Brain pericyte (primary cell): ENCODE data around the gene RRAS.

ENCODE experiments used
- DNase-seq: peaks from one replicate; pipeline ENCODE4 v3.0.0-alpha.2; 2012; ENCODE audit warnings: low read depth, low spot score

Gene RRAS

DNA sequence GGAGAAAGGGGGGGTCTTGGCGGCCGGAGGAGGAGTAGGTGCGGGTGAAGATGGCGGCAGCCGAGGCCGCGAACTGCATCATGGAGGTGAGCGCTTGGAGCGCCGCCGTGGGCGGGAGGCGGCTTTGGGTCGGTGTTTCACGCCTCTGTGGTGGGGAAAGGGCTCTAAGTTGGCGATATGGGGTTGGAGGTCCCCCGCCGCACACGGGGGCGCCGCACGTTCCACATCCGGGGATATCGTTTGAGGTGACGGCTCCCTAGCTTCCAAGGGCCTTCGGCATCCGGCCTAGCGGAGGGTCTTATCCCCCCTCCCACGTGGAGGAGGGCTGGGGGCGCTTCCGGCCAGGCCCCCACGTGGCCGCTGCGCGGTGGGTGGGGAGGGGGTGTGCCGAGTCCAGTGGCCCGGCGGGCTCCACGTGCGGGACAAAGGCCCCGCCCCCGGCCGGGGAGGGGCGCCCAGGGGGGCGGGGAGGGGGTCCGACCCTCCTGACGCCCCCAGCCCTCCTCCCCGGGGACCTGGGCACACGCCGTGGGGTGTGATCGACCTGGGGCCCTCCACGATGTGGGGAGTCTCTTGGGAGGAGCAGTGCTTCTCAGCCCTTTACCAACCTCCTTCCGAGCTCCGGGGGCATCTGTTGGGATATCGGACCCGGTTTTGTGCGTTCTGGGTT lies 37.4 kb upstream of the RRAS start, which contains the start of gene PRMT1:
PRMT1 (plus strand) TSS at position 41 of the 670 bp plus-strand sequence; CDS start at position 51, 10 bp downstream.
- DNase-seq, result no peak

DNA sequence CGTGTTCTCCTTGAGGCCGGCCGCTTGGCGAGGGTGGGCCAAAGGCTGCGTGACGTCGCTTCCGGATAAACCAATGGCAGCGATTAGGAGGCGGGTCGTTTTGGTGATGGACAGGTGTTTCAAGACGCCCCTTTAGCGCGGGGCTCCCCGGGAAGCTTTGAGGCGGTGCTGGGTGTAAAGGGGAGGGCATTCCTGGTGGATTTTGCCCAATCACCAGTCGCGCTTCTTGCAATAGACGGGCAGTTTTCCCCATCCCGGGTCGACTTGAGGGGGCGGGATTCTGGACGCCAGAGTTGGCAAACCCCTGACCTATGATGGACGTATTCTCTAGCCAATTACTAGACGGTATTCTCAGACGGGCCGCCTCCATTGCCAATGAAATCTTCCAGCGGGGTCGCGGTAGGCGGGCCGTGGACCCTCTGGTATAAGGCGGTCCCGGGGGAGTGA lies 36.9 kb upstream of the RRAS start:
- DNase-seq, result peak; percentile 100

DNA sequence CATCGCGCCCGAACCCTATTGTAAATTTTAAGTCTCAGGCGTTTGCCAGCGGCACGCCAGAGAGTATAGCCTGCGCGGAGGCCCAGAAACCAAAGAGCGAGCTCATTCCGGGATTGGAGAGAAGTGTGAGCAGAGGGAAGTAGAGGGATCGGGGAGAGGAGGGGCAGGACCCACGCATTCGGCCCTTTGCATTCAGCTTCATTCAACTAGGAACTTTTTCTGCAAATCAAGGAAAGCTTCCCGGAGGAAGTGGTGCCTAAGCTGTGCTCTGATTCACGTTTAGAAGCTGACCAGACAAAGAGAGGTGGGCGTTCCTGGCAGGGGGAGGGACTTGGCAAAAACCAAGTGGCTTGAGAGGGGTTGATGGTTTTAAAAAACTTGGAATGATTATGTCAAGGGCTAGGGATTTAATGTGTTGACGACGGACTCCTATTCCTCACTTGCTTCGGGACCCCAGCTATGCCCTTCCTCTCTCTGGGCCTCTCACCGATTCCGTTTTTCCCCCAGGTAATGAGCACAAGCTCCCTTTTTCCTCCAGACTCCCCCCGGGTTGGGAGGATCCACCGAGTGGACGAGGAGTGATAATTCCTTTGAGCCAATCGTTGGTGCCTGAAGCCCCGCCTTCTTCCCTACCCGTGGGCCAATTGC lies 36.3 kb upstream of the RRAS start:
- DNase-seq, result no peak

DNA sequence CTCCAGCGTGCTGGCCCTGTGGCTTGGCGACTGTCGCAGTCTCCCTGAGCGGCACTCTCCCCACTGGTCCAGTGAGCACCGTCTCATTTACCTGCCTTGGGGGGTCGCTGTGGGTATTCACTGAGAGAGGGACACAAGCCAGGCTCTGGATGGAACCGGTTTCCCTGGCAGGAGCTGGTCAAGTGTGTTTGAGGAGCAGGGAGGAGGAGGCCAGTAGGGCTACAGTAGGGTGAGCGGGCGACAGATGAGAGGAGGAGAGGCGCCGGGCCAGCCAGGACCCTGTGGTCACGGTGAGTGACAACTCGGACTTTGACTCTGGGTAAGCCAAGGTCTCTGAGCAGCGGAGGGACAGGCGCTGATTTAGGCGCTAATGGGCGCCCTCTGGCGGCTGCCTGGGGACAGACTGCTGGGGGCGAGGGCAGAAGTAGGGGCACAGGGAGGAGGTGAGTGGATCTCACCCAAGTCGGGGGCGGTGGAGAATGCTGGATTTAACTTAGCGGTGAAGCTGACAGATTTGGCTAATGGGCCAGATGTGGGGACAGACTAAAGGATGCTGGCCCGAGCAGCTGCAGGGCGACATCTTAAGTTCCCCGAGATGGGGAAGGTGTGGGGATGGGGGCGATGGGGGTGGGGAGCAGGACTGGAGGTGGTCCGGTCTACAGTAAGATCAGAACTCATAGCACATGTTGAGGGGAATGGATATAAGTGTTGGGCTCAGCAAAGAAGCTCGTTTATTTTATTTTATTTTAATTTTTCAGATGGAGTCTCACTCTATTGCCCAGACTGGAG lies 32.4 kb upstream of the RRAS start:
- DNase-seq, result no peak

DNA sequence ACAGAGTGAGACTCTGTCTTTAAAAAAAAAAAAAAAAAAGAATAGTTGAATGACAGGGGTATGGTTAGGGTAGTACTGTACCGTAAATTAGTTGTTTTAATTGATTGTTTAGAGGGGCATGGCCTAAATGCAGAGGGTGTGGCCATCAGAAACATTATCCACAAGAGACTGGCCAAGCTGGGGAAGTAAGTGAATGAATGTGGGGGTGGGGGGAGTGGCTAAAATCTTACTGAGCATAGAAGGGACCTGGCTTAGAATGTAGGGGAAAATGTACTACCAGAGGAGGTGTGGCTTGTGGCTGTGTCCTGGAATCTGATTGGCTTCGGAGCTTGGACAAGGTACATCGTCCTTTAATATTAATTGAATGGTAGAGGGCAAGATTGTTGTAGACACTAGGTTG lies 29.6 kb upstream of the RRAS start:
- no peak for DNase-seq

DNA sequence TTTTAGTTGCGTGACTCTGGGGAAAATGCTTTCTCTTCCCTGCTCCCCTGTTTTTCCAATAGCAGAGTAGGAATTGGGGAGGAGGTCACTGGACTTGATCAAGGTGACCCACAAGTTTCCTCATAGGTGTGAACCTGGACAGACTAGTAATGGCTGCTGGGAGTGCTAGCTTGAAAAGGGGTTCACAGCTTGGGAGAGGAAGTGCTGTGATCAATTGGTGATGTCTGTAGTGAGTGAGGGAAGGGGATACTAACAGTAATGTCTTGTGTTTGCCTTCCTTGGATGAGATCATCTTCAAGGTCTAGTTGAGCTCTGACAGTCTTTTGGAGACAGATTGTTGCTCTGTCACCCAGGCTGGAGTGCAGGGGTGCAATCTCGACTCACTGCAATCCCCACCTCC lies 27.5 kb upstream of the RRAS start:
- DNase-seq, result no peak

DNA sequence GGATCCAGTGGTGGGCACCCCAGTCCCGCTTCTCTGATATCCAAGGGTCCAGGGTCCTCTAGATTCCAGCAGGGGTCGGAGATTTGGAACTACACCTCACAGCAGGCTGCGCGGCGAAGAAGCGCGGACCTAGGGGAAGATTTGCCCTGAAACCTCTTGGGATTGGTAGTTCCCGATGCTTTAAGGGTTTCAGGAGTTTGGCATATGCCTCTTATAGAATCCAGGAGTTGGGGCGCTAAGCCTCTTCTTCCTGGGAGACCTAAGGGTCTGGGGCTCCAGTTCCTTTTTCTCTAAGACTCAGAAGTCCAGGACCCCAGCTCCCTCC lies 26.1 kb upstream of the RRAS start:
- DNase-seq, result no peak

DNA sequence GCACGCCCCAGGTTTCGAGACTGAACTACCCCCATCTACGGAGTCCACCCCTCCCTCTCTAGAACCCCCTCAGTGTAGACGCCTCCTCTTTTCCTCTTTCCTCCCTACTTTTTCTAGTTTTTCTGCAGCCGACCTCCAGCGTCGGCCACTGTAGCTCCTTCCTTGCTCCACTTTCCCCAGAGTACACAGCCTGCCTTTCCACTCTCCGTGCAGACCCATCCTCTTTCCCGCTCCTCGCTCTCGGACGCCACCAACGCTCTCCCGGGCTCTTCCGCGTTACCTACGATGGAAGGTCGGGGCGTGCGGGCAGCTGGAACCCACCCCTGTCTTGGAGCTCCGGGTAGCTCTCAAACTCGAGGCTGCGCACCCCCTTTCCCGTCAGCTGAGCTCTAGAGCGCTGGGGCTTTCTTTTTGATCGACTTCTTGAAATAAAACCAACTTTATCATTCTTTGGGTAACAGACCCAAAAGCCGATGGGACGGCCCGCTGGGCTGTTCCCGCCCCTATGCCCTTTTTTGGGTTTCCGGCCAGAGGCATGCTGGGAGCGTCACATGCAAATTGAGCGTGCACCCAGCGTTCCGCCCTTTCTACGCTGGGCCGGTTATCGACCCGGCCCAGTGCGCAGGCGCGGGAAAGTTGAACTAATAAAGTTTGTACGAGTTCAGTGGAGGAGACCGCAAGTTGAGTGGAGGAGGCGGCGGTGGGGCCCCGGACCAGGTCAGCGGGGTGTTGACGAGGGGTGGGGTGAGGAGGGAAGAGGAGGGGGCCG lies 25.6 kb upstream of the RRAS start, which contains the start of the genes BCL2L12 and IRF3:
BCL2L12 (plus strand) TSS at position 583 of the 769 bp plus-strand sequence. CDS start 760 bp downstream, outside the sequence.
IRF3 (minus strand) TSS at position 507 of the 769 bp plus-strand sequence. CDS start 1,019 bp downstream, outside the sequence.
- DNase-seq, result peak; percentile 82

DNA sequence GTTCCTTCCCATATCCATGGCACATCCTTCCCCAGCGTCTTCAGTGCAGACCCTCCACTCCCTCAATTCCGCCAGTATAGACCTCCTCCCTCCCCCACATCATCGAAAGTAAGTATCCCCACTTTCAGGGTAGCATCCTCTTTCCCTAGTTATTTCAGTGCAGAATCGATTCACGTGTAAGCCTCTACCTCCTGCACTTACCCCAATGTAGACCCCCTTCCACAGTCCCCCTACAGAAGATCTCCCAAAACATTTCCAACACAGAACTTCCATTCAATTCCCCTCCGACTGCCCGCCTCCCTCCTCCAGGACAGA lies 25.1 kb upstream of the RRAS start:
- DNase-seq, result no peak

DNA sequence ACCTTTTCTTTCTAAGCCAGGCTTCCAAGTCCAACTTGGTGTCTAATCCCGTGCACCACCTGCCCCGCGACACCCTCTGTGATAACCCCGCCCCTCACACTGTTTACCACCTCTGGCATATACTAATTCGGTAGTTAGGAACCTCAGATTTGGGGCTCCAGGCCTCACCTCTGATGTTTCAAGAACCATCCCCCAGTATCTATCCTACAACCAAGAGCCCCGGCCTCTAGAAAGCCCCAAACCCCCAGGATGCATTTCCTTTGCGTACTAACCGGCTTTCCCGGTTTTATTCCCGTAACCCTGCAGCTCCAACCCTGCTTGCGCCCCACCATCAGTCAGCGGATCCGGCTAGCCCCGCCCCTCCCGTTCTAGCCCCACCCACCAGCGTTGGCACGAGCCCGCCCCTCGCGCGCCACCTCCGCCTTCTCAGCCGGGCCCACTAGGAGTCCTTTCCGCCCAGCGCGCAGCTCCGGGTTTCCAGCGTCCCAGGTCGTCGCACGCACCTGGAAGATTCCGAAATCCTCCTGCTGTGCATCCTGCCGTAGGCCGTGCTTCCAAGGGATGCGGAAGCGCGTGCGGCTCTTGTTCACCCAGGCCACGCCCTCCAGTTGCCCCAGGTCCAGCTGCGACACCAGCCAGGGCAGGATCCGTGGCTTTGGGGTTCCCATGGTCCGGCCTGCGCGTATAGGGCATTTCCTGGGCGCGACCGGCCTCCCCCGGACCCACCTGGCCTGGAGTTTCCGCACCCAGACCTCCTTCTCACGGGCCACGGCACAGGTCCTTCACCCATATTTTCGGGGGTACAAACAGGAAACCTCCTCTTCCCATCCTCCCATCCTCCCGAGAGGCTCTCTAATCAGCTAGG lies 24.5 kb upstream of the RRAS start:
- DNase-seq, result no peak

DNA sequence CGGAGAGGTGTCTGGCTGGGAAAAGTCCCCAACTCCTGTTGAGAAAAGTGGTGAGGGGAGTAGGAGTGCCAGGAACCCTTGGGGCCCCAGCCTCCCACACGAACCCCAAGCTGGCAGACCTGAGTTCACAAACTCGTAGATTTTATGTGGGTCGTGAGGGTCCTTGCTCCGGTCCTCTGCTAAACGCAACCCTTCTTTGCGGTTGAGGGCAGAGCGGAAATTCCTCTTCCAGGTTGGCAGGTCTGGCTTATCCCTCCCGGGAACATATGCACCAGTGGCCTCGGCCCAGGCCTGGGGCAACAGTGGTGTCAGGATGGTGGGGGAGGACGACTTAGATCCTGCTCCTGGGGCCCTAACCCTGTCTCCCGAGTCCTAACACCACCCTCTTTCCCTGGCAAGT lies 23.3 kb upstream of the RRAS start:
- DNase-seq, result no peak

DNA sequence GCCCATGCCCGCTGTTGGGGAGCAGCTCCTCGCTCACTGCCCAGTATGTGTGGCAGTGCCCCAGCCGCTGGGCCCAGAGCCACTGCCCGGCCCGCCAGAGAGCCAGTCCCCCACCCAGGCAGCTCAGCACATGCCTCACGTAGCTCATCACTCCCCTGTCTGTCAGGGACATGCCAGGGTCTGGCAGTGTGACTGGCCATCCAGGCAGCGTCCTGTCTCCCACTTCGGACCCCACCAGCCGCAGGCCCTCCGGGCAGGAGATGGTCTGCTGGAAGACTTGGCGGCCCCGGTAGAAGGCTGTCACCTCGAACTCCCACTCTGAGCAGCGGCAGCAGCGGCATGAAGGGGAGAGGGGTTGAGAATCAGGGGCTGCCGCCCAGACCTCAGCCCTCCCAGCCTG lies 22.1 kb upstream of the RRAS start:
- no peak for DNase-seq

DNA sequence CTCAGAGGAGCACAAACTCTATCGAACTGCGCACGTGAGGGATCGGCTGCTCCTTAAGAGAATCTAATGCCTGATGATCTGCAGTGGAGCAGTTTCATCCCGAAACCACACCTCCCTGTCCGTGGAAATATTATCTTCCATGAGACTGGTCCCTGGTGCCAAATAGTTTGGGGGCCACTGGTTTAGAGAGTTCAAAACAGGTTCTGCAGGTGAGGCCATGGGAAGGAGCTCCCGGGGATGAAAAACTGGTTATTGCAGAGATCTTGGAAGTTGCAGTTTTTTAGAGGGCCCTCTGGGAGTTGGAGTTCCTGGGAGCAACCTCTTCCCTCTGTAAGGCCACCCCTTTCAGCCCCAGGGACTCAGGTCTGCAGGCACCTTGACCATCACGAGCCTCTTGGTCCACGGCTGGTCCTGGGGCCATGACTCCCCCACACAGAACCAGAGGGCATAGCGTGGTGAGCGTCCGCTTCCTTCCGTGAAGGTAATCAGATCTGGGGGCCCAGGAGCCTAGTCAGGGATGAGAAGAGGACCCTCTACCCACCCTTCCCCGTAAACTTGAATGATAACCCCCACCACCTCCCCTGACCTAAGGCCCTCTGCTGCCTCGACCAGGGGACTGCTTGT lies 20.5 kb upstream of the RRAS start:
- no peak for DNase-seq

DNA sequence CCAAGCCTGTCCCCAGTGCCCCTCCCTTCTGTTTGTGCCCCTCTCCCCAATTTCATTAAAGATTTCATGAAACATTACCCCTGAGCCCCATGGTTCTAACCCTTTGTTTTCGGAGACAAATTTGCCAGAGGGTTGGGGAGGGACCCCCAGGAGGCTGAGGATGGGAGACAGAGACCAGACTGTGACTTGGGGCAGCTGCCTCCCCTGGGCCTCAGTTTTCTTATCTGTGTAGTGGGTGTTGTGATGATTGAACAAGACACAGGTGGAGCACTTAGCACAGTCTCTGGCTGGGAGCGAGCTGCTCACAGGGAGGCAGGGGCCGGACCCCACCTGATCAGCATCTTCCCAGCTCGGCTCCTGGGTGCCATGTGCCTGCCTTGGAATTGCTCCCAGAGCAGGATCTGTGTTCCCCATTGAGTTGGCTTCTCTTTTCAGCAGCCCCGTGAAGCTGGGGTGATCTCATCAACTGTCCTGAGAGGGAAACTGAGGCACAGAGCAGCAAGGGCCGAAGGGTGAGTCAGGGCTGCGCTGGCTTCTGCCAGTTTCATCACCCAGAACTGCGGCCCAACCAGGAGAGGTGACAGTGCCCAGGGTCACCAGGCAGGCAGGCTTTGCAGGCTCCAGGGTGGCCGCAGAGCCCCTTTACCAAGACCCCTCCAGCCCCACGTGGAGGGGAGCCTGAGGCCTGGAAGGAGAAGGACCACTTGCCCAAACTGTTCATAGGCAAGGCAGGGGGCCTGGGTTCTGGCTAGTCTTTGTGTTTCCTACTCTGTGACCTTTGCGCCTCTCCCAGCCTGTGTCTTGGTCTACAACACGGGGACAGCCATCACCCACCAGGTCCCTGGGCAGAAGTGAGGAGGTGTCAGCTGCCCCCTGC lies 18.9 kb upstream of the RRAS start:
- DNase-seq, result no peak

DNA sequence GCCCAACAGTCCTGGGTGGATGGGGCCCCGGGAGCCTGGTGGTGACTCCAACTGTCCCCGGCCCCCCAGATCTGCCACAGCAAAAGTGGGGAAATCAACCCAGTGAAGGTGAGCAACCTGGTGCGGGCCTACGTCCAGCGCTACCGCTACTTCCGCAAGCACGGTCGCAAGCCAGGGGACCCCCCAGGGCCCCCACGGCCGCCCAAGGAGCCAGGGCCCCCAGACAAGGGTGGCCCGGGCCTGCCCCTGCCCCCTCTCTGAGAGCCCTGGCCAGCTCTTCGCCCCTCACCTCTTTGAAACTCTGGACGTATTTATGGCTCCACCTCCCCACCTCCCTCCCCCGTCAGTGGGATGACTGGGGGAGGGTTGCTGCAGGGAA lies 18.2 kb upstream of the RRAS start:
- no peak for DNase-seq

DNA sequence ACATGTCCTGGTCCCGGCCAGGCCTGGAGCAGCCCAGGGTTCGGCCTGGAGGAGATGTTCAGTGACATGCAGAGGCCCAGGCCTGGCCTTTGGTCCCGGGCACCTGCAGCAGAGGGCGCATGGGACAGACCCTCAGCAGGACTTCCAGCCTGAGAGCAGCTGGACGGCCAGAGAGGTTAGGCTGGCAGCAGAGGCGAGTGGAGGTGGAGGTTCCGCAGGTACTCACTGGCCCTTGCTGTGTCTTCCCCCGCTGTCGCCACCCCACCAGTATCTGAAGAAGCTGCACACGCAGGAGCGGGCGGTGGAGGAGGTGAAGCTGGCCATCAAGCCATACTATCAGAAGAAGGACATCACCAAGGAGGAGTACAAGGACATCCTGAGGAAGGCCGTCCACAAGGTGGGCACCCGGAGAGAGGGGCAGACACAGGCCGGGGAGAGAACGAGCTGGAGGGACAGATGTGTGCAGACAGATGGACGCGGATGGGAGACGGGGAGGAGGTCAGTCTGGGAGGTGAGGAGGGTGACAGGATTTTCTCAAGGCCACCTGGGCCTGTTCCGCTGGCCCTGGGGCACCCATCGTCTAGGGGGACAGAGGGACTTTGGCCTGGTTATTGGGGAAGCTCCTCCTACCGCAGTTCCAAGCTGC lies 17.7 kb upstream of the RRAS start:
- no peak for DNase-seq

DNA sequence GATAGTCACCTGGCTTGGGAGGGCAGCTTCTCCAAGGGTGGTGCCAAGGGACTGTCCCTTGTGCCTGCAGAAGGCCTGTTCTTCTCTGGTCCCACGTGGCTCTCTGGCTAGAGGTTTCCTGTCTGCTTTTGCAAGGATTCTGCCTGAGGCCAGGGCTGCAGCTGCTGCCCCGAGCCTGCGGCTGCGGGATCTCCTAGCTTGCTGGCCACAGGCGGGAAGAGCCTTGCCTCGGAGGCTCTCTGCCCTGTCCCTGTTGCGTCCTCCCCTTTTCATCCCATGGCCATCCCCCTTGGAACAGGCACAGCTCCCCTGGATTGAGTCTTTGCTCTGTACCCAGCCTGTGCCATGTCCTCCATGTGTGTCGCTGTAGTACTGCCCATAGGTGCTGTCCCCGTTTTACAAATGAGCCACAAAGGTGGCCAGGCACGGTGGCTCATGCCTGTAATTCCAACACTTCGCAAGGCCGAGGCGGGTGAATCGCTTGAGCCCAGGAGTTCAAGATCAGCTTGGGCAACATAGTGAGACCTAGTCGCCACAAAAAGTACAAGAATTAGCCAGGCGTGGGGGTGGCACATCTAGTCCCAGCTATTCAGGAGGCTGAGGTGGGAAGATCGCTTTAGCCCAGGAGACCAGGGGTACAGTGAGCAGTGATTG lies 16.6 kb upstream of the RRAS start:
- no peak for DNase-seq
